Measurements from ENCODE around the gene CFHR4.

DNA sequence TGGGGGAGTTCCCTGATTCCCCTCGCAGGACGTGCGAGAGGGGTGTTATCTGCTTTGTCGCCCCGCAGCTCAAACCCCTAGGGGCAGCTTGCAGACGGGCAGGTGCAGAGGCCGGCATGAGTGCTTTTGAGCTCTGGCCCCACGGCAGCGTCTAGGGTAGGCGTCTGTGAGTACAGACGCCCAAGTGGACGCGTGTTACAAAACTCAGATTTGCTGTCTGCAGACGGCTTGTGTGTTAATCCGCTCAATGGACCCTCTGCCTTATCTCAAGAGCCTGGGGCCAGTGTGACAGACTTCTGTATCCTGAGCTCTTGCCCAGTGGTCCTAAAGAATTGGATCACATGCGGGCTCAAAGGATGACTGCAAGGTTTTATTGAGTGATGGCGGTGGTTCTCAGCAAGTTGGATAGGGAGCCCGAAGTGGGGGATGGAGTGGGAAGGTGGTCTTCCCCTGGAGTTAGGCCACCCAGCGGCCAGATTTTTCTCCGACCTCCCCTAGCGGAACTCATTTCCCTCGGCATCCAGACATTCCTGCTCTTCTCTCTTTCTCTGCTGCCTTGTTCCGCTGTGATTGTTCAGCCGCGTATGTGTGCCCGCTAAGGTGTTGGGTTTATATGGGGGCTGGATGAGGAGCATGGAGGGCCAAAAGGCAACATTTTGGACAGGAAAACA lies 9.4 kb downstream of the CFHR4 start:
- TF ChIP-seq, protein P1, sequence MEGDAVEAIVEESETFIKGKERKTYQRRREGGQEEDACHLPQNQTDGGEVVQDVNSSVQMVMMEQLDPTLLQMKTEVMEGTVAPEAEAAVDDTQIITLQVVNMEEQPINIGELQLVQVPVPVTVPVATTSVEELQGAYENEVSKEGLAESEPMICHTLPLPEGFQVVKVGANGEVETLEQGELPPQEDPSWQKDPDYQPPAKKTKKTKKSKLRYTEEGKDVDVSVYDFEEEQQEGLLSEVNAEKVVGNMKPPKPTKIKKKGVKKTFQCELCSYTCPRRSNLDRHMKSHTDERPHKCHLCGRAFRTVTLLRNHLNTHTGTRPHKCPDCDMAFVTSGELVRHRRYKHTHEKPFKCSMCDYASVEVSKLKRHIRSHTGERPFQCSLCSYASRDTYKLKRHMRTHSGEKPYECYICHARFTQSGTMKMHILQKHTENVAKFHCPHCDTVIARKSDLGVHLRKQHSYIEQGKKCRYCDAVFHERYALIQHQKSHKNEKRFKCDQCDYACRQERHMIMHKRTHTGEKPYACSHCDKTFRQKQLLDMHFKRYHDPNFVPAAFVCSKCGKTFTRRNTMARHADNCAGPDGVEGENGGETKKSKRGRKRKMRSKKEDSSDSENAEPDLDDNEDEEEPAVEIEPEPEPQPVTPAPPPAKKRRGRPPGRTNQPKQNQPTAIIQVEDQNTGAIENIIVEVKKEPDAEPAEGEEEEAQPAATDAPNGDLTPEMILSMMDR (IDR thresholded peaks at IDR 0.05; ENCODE audit: low read depth, low read length, poor library complexity, severe bottlenecking): no peak
- no peak for TF ChIP-seq EZH2phosphoT487 (IDR thresholded peaks at IDR 0.05; ENCODE audit: borderline replicate concordance, low read length)

Data from DOHH2 (cell line).